GM21786 (cell line): ENCODE results near the gene MAML3.

ENCODE experiments used
- ATAC-seq: cut with Tn5 transposase; IDR thresholded peaks from one replicate; pipeline ENCODE4 v1.9.1; 2021; ENCODE audit not compliant: unreplicated experiment

Gene MAML3

DNA sequence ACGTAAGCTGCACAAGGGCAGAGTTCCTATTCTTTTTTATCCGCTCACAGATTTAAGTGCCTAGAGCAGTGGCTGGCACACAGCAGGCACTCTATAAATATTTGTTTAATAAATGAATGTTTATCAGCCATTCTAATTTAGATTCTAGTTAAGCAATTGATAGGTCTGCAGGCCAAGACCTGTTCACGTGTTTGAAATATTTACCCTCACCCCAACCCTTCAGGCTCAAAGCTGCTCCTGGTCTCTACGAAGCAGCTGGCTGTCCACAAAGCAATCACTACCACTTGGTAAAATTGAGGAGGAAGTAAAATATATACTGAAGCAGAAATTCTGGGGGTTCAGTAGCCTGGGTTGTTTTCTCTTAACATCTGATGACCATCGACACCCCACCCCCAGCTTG is 330.2 kb downstream of the MAML3 start:
- no peak for ATAC-seq

DNA sequence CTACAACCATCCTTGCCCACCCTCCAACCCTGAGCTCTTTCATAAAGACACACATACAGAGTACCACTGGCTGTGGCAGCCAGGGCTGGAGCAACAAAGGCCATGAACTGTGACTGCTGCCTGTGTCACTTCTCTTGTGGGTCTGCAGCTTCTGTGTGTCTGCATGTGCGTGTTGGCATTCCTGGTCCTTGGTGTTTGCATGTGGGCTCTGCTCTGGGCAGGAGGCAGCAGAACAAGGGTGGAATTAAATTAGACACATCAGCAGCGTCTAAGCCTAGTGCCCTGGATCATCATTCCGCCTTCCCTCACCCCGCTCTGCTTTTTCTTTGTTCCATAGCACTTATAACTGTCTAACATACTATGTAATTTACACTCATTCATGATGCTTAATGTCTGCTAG is 330.6 kb downstream of the MAML3 start:
- no peak for ATAC-seq

DNA sequence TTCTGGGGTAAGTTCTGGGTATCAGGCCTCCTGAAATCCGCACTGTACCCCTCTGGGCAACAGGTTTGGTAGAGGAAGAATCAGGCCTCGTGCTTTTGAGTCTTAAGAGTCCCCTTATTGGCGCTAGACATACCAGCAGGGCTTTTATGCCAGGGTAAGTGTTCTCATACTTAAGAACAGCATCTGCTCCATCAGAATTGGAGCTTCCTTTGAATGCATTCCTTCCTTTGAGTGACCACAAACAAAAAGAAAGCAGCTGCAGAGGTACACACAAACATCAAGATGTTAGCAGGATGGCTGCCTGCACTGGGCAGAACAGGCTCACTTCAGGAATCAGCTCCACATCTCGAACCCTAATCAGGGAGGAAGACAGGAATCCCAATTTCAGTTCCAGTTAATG is 331.6 kb downstream of the MAML3 start:
- no peak for ATAC-seq

DNA sequence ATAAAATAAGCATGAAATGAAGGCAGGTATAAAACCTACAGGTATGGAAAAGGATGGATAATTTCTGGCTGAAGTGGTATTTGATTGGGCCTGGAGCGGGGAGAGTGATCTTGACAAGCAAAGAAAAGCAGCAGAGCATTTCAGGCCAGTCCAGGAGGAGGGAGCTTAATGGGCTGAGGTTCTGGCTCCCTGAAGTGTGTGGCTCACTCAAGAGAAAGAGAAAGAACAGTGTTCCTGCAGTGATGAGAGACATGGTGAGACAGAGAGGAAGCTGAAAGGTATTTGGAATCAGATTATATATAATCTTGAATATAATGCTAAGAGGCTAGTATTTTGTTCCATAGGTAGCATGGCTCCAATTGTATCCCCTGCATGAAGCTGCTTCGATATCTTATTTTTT is 334.9 kb downstream of the MAML3 start:
- no peak for ATAC-seq

DNA sequence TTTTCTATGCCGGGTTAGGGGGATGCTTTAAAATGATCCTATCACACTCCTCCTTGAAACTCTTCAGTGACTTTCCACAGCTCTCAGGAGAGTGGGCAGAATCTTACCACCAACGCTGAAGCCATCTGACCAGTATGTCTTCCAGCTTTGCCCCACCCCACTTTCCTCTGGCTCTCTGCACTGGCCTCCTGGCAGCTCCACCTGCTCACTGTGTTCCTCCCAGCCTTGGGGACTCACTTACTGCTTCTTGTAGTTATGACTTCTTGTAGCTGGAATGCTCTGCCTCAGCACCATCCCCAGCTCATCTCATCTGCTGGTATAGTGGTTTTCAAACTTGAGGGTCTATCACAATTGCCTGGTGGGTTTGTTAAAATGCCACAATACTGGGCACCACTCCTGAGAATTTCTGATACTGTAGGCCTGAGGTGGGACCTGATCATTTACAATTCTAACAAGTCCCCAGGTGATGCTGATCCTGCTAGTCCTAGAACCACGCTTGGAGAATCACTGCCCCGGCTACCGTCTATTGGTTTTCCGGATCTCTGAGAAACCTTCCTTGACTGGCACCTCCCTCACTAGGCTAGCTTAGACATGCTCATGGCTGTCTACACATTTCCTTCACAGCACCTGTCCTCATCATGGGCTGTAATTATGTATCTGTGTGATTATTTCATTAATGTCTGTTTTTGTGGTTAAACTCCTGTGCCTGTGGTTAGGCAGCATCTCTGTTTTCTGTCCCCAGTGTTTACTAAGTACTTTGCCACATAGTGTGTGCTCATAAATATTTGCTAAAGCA is 336.1 kb downstream of the MAML3 start:
- no peak for ATAC-seq

DNA sequence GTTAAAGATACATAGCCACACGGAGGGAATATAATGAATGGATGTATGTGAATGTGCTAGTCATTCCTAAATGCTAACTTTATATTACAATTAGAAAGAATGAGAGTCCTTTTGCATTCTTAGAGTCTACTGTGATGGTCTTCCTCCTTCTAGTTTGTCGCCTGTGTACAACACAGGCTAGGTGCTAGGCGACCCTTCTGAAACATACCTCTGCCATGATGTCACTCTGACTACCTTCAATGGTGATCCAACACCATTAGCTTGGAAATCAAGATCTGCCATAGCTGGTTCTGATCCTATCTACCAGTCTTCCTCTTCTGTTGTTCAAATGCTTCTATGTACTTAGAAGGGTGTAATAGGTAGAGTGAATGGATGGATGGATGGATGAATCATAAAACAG is 337.1 kb downstream of the MAML3 start:
- ATAC-seq: no peak

DNA sequence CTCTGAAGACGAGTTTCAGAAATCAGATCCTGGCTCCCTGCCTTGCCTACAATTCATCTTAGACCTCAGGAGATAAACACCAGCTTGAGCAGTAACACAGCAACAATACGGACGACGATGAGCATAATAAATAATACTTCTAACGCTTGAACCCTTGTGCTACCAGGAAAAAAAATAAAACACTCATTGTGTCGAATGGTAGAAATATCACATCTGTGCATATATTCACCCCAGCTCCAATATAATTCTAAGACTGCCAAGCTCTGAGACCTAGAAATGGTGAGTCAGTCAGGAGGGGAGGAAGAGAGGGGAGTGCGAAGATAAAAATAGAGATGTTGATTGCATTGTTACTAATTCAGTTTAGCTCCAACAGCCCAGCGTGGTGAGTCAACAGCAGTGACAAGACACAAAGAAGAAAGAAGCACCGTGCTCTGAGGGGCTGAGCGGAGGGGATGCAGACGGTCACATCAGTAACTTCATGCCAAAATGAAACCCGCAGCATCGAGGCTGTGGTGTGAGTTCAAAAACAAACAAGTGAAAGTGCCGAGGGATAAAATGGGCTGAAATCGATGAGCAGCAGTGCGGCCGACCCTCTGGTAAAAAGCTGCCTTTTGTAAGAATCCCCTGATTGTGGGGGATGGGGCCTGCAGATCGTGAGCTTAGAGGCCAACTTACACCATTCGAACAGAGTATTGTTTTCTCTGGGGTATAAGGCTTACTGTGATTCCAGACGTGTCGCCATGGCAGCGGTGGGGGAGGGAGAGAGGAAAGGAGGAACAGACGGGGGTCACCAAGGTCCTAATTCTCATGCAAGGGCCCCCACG is 338.0 kb downstream of the MAML3 start:
- ATAC-seq: no peak

DNA sequence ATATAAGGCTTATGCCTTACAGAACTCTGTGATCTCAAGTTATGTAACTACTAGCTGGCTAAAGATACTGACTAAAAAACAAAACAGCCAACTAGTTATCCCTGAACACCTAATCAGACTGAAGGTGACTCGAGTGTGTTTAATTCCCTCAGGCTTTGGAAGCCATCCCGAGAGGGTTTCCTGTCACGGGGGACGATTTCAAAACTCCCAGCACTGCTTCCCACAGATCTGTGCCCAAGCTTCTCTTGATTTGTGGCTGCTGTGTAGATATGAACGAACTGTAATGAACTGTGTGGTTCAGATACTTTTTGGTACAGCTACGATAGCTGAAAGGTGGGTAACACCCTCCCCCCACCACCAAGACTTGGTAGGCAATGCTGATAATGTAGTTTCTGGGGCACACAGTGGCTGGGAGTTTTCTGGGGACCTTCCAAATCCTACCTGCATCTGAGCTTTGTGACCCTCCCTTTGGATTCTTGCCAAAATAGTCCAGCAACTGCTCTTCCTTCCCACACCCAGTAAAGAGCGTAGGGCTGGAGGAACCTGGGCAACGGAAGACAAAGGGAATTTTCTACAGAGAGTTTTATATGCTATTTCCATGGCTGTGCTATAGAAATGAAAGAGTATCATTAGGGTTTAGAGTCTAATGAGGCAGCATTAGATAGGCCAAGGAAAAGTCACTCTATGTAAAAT is 339.5 kb downstream of the MAML3 start:
- no peak for ATAC-seq

DNA sequence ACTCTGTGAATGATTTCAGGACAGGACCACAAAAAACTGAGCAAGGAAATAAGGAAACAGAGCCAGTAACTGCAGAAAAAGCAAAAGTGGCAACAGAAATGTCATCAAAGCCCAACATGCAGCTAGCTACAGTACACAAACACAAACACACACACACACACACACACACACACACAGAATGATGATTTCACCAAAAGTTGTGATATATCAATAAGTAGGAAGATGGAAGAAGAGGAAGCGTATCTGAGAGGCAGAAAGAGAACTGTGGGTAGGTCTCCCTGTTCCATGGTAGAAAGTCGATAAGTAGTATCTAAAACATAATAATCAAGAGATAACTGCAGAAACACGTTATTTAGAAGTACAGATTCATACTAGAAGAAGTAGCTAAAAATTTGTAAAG is 340.1 kb downstream of the MAML3 start:
- ATAC-seq: no peak

DNA sequence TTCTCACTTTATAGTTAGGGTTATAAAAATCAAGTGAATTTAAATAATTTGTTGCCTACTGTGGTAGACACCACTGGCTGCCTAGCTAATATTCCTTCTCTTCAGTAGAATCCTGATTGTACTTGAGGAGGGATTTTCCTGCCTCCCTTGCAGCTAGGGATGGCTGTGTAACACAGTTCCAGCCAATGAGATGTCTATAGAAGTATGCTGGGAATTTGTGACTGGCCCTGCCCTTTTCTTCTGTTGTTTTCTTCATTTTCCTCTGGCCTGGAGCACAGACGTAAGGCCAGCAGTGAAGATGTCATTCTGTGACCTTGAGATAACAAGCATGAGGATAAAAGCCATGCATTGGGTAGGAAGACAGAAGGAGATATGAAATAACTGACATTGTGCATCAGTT is 343.3 kb downstream of the MAML3 start:
- no peak for ATAC-seq

DNA sequence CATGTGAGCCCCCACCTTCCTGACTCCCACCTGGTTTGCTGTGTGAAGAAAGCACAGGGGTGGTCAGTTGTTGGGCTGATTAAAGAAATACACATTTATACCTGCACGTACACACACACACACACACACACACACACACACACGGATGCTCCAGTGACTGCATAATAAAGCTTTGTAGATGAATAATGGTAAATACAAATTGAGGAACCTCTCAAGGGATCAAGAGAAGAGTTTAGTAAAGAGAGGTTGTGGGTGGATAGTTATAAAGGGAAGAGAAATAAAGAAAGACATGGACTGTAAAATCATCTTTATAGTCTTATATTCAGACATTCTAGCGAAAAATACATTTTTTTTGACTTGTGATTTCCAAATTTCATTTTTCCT is 344.2 kb downstream of the MAML3 start:
- no peak for ATAC-seq

DNA sequence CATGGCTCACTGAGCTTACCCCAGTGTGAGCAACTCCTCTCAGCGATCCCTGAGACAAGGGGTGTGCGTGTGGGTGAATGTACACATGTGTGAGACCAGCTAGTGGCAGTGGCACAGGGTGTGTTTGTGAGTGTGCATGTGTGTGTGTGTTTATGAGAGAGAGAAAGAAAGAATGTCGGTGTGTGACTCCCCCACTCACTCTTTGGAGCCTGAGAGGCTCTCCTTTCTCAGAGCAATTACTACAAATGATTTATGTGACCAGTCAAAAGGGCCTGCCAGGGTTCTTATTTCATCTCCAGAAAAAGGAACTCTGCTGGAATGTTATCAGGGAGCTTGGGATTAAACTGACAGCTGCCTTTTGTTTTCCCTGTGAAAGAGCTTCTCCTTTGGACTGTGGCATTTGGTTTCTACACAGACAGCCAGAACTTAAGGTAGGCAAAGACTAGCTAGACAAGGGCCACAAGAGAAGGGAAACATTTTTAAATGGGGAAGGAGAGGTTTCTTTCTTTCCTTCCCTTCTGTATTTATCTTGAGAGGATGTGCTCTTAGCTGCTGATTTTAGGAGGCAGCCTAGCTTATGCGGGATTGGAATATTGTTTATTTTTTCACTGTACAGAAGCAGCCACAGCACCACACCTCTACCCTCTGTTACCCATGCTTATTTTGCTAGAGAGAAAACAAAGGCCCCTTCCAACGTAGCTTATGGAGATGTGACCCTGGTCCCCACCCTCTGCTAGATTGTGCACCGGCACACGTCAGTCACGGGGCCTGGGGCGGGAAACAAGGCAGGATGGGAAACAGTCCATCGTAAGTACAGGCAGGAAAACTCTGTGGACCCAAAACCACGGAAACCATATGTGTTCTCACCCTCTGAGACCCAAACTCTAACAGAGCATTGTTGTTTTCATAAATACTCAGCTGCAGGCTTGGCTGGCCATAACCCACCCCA is 344.9 kb downstream of the MAML3 start:
- ATAC-seq: no peak

DNA sequence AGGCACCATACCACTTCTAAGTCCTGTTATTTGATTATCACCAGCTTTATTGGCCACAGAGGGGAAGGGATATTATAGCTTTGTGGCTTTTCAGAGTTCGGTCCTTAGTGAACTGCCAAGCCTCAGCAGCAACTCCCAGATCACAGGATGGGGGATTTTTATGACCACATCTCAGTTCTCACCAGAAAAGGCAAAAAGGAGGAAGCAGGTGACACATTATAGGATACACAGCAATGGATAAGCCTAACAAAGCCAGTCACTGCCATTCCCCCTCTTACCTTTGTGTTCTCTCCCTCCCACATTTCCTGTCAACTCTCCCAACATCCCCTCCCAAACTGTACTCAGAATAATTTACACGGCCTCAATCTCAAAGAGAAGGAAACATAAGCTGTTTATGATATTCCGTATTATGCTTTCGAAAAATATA is 345.6 kb downstream of the MAML3 start:
- no peak for ATAC-seq

DNA sequence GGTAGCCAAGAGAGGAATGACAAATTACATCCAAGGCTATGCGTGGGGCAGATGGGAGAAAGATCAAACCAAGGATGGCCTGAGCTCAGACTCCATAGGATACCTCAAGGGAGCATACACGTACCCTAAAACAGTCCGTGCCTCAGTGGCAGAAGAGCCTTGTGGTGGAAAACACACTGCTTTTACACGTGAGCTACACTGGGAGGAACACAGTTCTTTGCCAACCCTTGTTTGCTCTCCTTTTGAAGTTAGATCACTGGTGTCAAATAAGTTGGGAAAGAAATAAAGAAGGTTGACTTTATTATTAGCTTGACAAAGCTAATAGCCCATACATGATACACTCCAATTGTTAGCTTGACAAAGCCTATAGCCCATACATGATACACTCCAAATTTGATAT is 346.5 kb downstream of the MAML3 start:
- ATAC-seq: no peak

DNA sequence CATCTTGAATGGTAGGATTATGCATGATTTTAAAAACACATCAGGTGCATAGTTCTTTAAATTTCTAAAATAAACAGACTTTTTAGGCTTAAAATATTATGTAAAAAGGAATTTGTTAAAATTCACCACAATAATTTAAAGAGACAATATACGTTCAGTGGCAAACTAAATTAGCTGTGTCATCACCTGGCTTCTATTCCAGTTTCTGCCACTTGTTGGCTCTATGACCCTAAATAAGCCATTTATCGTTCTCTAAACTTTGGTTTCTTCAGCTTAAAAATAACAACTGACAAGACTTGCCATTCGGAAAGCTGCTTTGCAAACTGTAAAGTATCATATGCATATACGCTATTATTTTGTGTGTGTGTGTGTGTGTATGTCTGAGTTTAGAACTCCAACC is 347.1 kb downstream of the MAML3 start:
- no peak for ATAC-seq

DNA sequence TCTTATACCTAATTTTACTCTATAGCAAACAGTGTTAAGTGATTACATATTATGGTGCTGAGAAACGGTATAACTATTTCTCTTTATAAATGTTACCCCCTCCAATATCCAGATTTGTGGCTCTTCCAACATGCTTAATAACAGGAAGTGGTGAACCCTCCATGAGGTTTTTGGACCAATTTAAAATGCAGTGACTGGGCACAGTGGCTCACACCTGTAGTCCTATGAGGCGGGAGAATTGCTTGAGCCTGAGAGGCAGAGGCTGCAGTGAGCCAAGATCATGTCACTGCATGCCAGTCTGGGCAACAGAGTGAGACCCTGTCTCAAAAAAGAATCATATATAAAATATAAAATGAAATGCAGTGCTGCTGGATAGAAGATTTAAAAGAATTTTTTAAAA is 351.1 kb downstream of the MAML3 start:
- ATAC-seq: no peak

DNA sequence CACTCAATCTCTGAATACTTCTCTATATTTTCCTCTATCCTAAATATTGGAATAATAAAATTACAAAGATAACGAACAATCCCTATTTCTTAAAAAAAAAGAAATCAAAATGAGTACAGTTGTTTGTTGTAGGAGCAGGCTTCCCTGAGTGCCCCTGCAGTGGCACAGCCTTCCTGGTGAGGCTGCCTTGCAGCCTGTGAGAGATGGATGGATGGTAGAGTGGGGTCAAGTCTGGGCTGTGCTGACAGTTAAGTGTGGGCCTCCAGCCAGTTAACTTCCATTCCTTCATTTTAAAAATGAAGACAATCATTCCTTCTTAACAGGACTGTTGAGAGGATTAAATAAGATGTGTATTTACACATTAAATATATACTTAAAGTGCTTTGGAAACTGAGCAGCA is 351.5 kb downstream of the MAML3 start:
- no peak for ATAC-seq

DNA sequence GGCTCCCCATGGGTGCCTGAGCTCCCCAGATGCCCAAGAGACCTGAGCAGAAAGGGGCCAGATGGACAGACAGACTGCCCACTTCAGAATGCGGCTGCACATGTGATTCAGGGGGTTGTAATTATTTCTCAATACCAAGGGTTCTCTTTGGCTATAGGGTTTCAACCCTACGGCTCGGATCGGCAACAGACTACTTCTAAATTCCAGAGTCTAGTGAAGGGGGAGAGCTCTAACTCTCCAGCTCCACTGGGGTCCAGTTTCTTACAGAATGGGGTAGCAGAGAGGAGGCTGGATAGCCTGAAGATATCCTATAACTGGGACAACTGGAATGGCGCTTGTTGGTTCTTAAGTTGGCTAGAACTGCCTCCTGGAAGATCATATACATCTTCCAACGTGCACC is 352.1 kb downstream of the MAML3 start:
- ATAC-seq: no peak

DNA sequence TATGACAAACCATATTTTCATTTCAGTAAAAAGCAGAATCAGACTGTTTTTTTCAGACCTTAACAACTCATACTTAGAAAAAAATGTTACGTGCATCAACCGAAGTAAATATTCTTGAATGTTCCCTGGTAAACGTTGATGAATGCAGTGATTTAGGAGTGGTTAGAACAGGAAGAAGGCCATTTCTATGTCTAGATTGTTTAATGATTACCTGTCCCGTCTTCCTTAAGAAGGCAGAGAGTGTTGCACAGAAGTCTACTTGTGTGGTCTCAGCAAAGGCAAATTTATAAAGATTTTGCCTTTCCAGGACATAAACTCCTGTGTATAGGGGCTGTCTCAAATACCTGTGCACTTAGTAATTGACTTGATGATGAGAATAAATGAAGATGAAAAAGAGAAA is 353.9 kb downstream of the MAML3 start:
- ATAC-seq: no peak

DNA sequence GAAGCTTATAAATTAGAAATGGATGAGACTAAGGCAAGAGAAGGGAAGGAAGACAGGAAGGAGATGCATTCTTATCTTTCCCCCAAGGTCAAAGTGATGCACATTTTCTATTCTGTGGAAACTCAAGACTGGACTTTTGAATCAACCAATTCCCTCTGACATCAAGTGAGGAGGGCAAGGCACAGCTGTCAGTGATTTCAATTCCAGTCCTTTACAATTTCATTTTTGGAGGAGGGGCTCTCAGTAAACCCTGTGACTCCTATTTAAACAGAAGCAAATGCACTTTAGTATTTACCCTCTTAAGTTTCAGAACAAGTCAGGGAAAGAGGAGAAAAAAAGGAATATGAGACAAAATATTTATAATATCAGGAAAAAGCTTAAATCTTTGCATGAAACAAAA is 354.4 kb downstream of the MAML3 start:
- ATAC-seq: no peak

DNA sequence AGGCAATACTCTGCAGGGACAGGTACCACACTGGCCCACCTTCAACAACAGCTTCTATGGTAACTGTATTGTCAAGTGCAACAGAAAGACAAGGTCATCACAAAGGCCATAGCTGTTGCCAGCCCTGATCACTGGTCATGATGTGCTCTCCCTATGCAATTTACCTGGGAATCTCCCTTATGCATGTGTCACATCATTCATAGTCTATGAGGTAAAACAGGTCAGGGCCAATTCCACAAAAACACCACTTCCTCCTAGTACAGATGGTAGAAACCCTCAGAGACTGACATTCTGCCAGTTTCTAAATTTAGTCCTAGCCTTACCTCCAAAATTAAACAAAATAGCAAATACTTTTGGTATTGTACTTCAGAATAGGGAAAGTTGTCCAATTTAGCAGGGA is 355.5 kb downstream of the MAML3 start:
- ATAC-seq: no peak
